Measurements from ENCODE around the gene ZBTB22. TPM values are rescaled to one million over a fixed set of nuclear protein-coding genes. Genes with fewer than 3 reads are reported as not detected.
"Not testable (repeated sequence)": the region's sequence is repeated elsewhere in the genome, so short reads cannot be mapped to it uniquely, and the experiment has no call there.

Gene ZBTB22
- total RNA-seq, 2 experiments from 2014 or later, result 4.5 to 4.6 TPM

GRCh38 chr6:33286946-33287914 lies 30.3 kb downstream of the ZBTB22 start:
- H3K27ac Mint-ChIP-seq, result no peak overlapping the region
- DNase-seq, result no peak
- H3K4me3 Mint-ChIP-seq, result peak overlapping the region; percentile 99
- H3K27me3 Mint-ChIP-seq, result no peaks in the 10 kb centered on the region
- H3K4me1 Mint-ChIP-seq, result peaks cover 27% of the 10 kb centered on the region
- peaks cover 34% of the 10 kb centered on the region for H3K36me3 Mint-ChIP-seq
- H3K9me3 Mint-ChIP-seq, result no peaks in the 10 kb centered on the region

- Mint-ChIP-seq H3K36me3 (peaks cover 23% of the 10 kb centered on the region), H3K4me1 (peaks cover 23% of the 10 kb centered on the region)
- H3K4me3 Mint-ChIP-seq, DNase-seq, H3K27me3 Mint-ChIP-seq, H3K27ac Mint-ChIP-seq, H3K9me3 Mint-ChIP-seq: not testable (repeated sequence)
These were observed 32.3 kb downstream of the ZBTB22 start for GRCh38 chr6:33285214-33285613.

GRCh38 chr6:33280539-33280938 lies 37.0 kb downstream of the ZBTB22 start:
- H3K27me3 Mint-ChIP-seq, result no peaks in the 10 kb centered on the region
- H3K4me3 Mint-ChIP-seq, result no peak overlapping the region
- H3K36me3 Mint-ChIP-seq, result peaks cover 13% of the 10 kb centered on the region
- H3K4me1 Mint-ChIP-seq, result peaks cover 34% of the 10 kb centered on the region
- DNase-seq, result no peak
- no peak overlapping the region for H3K27ac Mint-ChIP-seq
- no peaks in the 10 kb centered on the region for H3K9me3 Mint-ChIP-seq

GRCh38 chr6:33279971-33280511 lies 37.5 kb downstream of the ZBTB22 start:
- Mint-ChIP-seq H3K27ac (peak overlapping the region; percentile 62), H3K4me3 (no peak overlapping the region), H3K9me3 (no peaks in the 10 kb centered on the region), H3K4me1 (peaks cover 39% of the 10 kb centered on the region), H3K27me3 (no peaks in the 10 kb centered on the region), H3K36me3 (peaks cover 18% of the 10 kb centered on the region)
- no peak for DNase-seq

GRCh38 chr6:33279257-33279695 lies 38.3 kb downstream of the ZBTB22 start:
- DNase-seq, result no peak
- Mint-ChIP-seq H3K4me3 (no peak overlapping the region), H3K9me3 (no peaks in the 10 kb centered on the region), H3K4me1 (peaks cover 46% of the 10 kb centered on the region), H3K27ac (no peak overlapping the region), H3K36me3 (peaks cover 25% of the 10 kb centered on the region), H3K27me3 (no peaks in the 10 kb centered on the region)

- H3K27me3 Mint-ChIP-seq, result no peaks in the 10 kb centered on the region
- H3K4me3 Mint-ChIP-seq, result no peak overlapping the region
- H3K4me1 Mint-ChIP-seq, result peaks cover 48% of the 10 kb centered on the region
- H3K9me3 Mint-ChIP-seq, result no peaks in the 10 kb centered on the region
- peaks cover 30% of the 10 kb centered on the region for H3K36me3 Mint-ChIP-seq
- peak overlapping the region; percentile 51 for H3K27ac Mint-ChIP-seq
- no peak for DNase-seq
These were observed 38.7 kb downstream of the ZBTB22 start for GRCh38 chr6:33278810-33279209.

- Mint-ChIP-seq H3K4me1 (peaks cover 48% of the 10 kb centered on the region), H3K27me3 (no peaks in the 10 kb centered on the region), H3K9me3 (no peaks in the 10 kb centered on the region), H3K27ac (peak overlapping the region; percentile 39), H3K36me3 (peaks cover 34% of the 10 kb centered on the region), H3K4me3 (no peak overlapping the region)
- no peak for DNase-seq
These were observed 39.2 kb downstream of the ZBTB22 start for GRCh38 chr6:33278392-33278741.

GRCh38 chr6:33277663-33278391 lies 39.7 kb downstream of the ZBTB22 start:
- H3K36me3 Mint-ChIP-seq, result peaks cover 40% of the 10 kb centered on the region
- H3K27me3 Mint-ChIP-seq, result no peaks in the 10 kb centered on the region
- peak overlapping the region; percentile 92 for H3K27ac Mint-ChIP-seq
- no peaks in the 10 kb centered on the region for H3K9me3 Mint-ChIP-seq
- peak overlapping the region; percentile 81 for H3K4me3 Mint-ChIP-seq
- peak; percentile 43 for DNase-seq
- H3K4me1 Mint-ChIP-seq, result peaks cover 48% of the 10 kb centered on the region

GRCh38 chr6:33276864-33277662 lies 40.5 kb downstream of the ZBTB22 start, which contains the start of gene B3GALT4:
B3GALT4 (plus strand) TSS chr6:33277123; CDS start chr6:33277420, 297 bp downstream.
- Mint-ChIP-seq H3K36me3 (peaks cover 48% of the 10 kb centered on the region), H3K27me3 (no peaks in the 10 kb centered on the region), H3K4me3 (peak within 1 kb of the TSS; percentile 95), H3K4me1 (peaks cover 45% of the 10 kb centered on the region), H3K9me3 (no peaks in the 10 kb centered on the region), H3K27ac (peak within 1 kb of the TSS; percentile 100)
- peak; percentile 91 for DNase-seq

GRCh38 chr6:33276581-33276863 lies 41.0 kb downstream of the ZBTB22 start:
- Mint-ChIP-seq H3K4me3 (peak overlapping the region; percentile 95), H3K4me1 (peaks cover 43% of the 10 kb centered on the region), H3K9me3 (no peaks in the 10 kb centered on the region), H3K36me3 (peaks cover 53% of the 10 kb centered on the region), H3K27me3 (no peaks in the 10 kb centered on the region), H3K27ac (peak overlapping the region; percentile 100)
- DNase-seq, result no peak

GRCh38 chr6:33275795-33276580 lies 41.6 kb downstream of the ZBTB22 start:
- Mint-ChIP-seq H3K36me3 (peaks cover 53% of the 10 kb centered on the region), H3K4me1 (peaks cover 43% of the 10 kb centered on the region), H3K27ac (peak overlapping the region; percentile 100), H3K4me3 (peak overlapping the region; percentile 95)
- H3K9me3 Mint-ChIP-seq, H3K27me3 Mint-ChIP-seq, DNase-seq: not testable (repeated sequence)

- DNase-seq, result no peak
- peaks cover 55% of the 10 kb centered on the region for H3K36me3 Mint-ChIP-seq
- H3K27me3 Mint-ChIP-seq, result no peaks in the 10 kb centered on the region
- H3K4me1 Mint-ChIP-seq, result peaks cover 46% of the 10 kb centered on the region
- H3K4me3 Mint-ChIP-seq, result peak overlapping the region; percentile 95
- peak overlapping the region; percentile 100 for H3K27ac Mint-ChIP-seq
- no peaks in the 10 kb centered on the region for H3K9me3 Mint-ChIP-seq
These were observed 43.3 kb downstream of the ZBTB22 start for GRCh38 chr6:33273924-33274902.
